ENCODE data around the gene DCXR. TPM values are rescaled to one million over a fixed set of nuclear protein-coding genes. Genes with fewer than 3 reads are reported as not detected.

The DCXR gene
- total and polyA plus RNA-seq, 2 of the 4 experiments (the other 2 are of a cell fraction) = 36.6 to 139 TPM

DNA sequence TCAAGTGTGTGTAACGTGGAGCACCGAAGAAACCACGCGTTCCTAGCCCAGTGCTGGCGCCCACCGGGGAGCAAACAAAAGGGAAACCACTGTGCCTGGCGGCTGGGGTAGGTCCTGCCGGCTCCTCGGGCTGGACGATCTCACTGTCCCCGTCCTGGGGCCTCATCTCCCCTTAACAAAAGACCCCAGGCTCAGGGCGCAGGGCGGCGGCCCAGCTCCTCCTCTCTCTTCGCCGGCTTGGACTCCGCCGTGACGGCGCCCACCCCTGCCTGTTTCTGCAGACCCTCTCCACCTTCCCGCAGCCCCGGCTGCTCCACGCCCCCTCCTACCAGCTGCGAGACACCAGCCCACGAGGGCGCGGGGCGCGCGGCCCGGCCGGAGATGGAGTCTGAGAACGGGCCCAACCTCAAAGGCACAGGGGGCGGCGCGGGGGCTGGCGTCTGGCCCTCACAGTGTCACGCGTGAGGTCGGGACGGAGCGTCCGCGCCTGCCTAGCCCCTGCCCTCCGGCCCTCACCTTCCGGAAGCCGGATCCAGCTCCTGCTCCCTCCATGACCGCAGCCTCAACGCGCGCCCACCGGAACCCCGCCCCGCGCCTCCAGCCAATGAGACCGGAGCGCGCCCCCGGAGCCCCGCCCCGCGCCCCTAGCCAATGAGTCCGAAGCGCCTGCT is 15.1 kb downstream of the DCXR start, which contains the start of gene CENPX:
Gene CENPX, minus strand, starts transcription at position 569 of the 671 bp plus-strand sequence. Its CDS starts 17 bp downstream, at position 552.
- Histone ChIP-seq H3K4me3 (ENCODE audit: insufficient read depth, low read depth, low read length) (peak within 1 kb of the TSS; percentile 92), H3K4me1 (ENCODE audit: control insufficient read depth, insufficient read depth, low read length) (peaks cover 13% of the 10 kb centered on the region), H4K20me1 (ENCODE audit: insufficient read depth, low read length) (peaks cover 24% of the 10 kb centered on the region), H2AK5ac (ENCODE audit: low read depth, low read length) (peak within 1 kb of the TSS; percentile 70), H3K23ac (ENCODE audit: low read depth, low read length) (peak within 1 kb of the TSS; percentile 70), H3K56ac (ENCODE audit: extremely low read depth, insufficient read depth, low read length) (peak within 1 kb of the TSS; percentile 59; the same call in 1 of the 2 replicates), H3K14ac (replicated peaks; ENCODE audit: low read depth, low read length) (peak within 1 kb of the TSS; percentile 23; the same call in 1 of the 2 replicates), H4K5ac (ENCODE audit: low read depth, low read length) (no peak within 1 kb of the TSS), H3K36me3 (ENCODE audit: control insufficient read depth, insufficient read depth, low read length) (peaks cover 5% of the 10 kb centered on the region; the same call in 1 of the 2 replicates), H3K9ac (ENCODE audit: low read depth, low read length) (peak within 1 kb of the TSS; percentile 81), H2BK120ac (ENCODE audit: low read depth, low read length) (no peak within 1 kb of the TSS; the same call in 1 of the 2 replicates), H3K9me1 (ENCODE audit: insufficient read depth, low read length) (no peaks in the 10 kb centered on the region), H3K4me2 (ENCODE audit: low read depth, low read length) (peak within 1 kb of the TSS; percentile 99), H2BK15ac (ENCODE audit: low read depth, low read length) (no peak within 1 kb of the TSS), H4K91ac (ENCODE audit: insufficient read depth, low read depth, low read length) (peak within 1 kb of the TSS; percentile 1; the same call in 1 of the 2 replicates), H2BK20ac (ENCODE audit: low read depth, low read length) (no peak within 1 kb of the TSS), H3K9me3 (ENCODE audit: control insufficient read depth, insufficient read depth, low read length) (no peaks in the 10 kb centered on the region), H3K18ac (ENCODE audit: low read depth, low read length) (no peak within 1 kb of the TSS), H4K8ac (ENCODE audit: low read depth in 2 of 2, low read length in 2 of 2) (peak within 1 kb of the TSS; percentile 67 to 78; a peak in 2 of 4 replicates), H2AK9ac (replicated peaks; ENCODE audit: low read depth, low read length, poor library complexity) (peak within 1 kb of the TSS; percentile 90), H2BK5ac (ENCODE audit: low read depth, low read length, poor library complexity, severe bottlenecking) (no peak within 1 kb of the TSS), H2AFZ (replicated peaks; ENCODE audit: low read length, poor library complexity) (peak within 1 kb of the TSS; percentile 98), H3K4ac (ENCODE audit: low read depth, low read length) (peak within 1 kb of the TSS; percentile 64), H3K79me1 (ENCODE audit: low read depth in 1 of 2, low read length in 2 of 2) (peaks cover 12 to 46% of the 10 kb centered on the region in 2 experiments), H3K27ac (ENCODE audit: insufficient read depth, low read length) (peak within 1 kb of the TSS; percentile 51; the same call in 1 of the 2 replicates), H3K27me3 (ENCODE audit: control insufficient read depth, insufficient read depth, low read length) (no peaks in the 10 kb centered on the region)
- TF ChIP-seq RFX5 (IDR thresholded peaks at IDR 0.05; ENCODE audit: low read depth, low read length) (no peak), MXI1 (IDR thresholded peaks at IDR 0.05; ENCODE audit: borderline replicate concordance, low read depth, low read length) (peak; percentile 45; the same call in 1 of the 2 replicates), CEBPB (IDR thresholded peaks at IDR 0.05; ENCODE audit: low read depth, low read length) (no peak), POLR2A (IDR thresholded peaks at IDR 0.05; ENCODE audit: low read depth, low read length) (peak; percentile 49; the same call in 1 of the 2 replicates), NFE2L2 (IDR thresholded peaks at IDR 0.05; ENCODE audit: low read depth, low read length) (no peak)
- TF ChIP-seq, protein P1, sequence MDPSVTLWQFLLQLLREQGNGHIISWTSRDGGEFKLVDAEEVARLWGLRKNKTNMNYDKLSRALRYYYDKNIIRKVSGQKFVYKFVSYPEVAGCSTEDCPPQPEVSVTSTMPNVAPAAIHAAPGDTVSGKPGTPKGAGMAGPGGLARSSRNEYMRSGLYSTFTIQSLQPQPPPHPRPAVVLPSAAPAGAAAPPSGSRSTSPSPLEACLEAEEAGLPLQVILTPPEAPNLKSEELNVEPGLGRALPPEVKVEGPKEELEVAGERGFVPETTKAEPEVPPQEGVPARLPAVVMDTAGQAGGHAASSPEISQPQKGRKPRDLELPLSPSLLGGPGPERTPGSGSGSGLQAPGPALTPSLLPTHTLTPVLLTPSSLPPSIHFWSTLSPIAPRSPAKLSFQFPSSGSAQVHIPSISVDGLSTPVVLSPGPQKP (IDR thresholded peaks at IDR 0.05; ENCODE audit: borderline replicate concordance, low read depth, low read length) = no peak
- dilution Hi-C loops (cut with HindIII; ENCODE audit: low sequenced_read_pairs, unreplicated experiment) = no loop called here
- ATAC-seq (ENCODE audit: low read depth) (no peak; the same call in 1 of the 2 replicates), DNase-seq (no peak)
- in situ Hi-C loops (cut with MboI; ENCODE audit: low sequenced_read_pairs) = no loop called here
- BruUV-seq (replicated peaks) = no TSS peak
- ChIA-PET POLR2A (ENCODE audit: unreplicated experiment) (no interaction called here), CTCF (interaction anchor here (1.0 to 1.3 kb wide), 2 partner anchors 15 to 63 kb away, joined by 3 to 11 read pairs; partner anchors contain the start of gene DCXR)
- WGBS, 2 experiments (ENCODE audit: extremely low coverage in 2 of 2, insufficient read length in 1 of 2) = 0% methylated on average over 25 of the region's 64 CpGs; no CpG with 5 or more reads in 1 of the 2 experiments
- intact Hi-C loops (cut with micrococcal nuclease) = loop anchor here (2.0 kb wide), 1 partner anchor 150 kb away; no protein-coding TSS in a partner anchor

Measured in IMR-90 (cell line).